GM23338 (cell line): ENCODE results near the gene UVRAG. TPM values are rescaled to one million over a fixed set of nuclear protein-coding genes. Genes with fewer than 3 reads are reported as not detected.

ENCODE experiments used
- ATAC-seq: fragments of 200-7000 bp; cut with Tn5 transposase; 3 replicates; pipeline ENCODE4 v1.9.1; 2020
- DNase-seq: peaks from one replicate; pipeline ENCODE4 v3.0.0-alpha.2; 2015; ENCODE audit warnings: low spot score
- H2AFZ ChIP-seq: fragments of 200-600 bp; sonication (generic); 2 replicates; pipeline ENCODE4 v1.8.0; 2016; ENCODE audit warnings: antibody characterized with exemption, mild to moderate bottlenecking, moderate library complexity
- H3F3A ChIP-seq: fragments of 200-600 bp; sonication (generic); replicated peaks from 2 replicates; pipeline ENCODE4 v1.8.0; 2017; ENCODE audit warnings: antibody characterized with exemption, mixed run types, low read depth
- H3K27ac ChIP-seq: fragments of 200-600 bp; sonication (generic); 2 replicates; pipeline ENCODE4 v1.6.1; 2016; ENCODE audit warnings: low read depth
- H3K27me3 ChIP-seq: fragments of 200-600 bp; sonication (generic); 2 replicates; pipeline ENCODE4 v1.8.0; 2016; ENCODE audit warnings: mild to moderate bottlenecking, mixed run types, moderate library complexity; ENCODE audit not compliant: insufficient read depth
- H3K36me3 ChIP-seq: fragments of 200-600 bp; sonication (generic); 2 replicates; pipeline ENCODE4 v1.8.0; 2016; ENCODE audit warnings: mild to moderate bottlenecking; ENCODE audit not compliant: insufficient read depth
- H3K4me1 ChIP-seq: fragments of 200-600 bp; sonication (generic); 2 replicates; pipeline ENCODE4 v1.8.0; 2016; ENCODE audit warnings: mild to moderate bottlenecking, moderate library complexity; ENCODE audit not compliant: insufficient read depth
- H3K4me2 ChIP-seq: fragments of 200-600 bp; sonication (generic); 2 replicates; pipeline ENCODE4 v1.7.1; 2017; ENCODE audit warnings: mixed run types
- H3K4me3 ChIP-seq: fragments of 200-600 bp; sonication (generic); 2 replicates; pipeline ENCODE4 v1.6.1; 2016; ENCODE audit warnings: mixed run types
- H3K79me2 ChIP-seq: fragments of 200-600 bp; sonication (generic); replicated peaks from 2 replicates; pipeline ENCODE4 v1.8.0; 2017; ENCODE audit warnings: mild to moderate bottlenecking; ENCODE audit not compliant: insufficient read depth
- H3K9me2 ChIP-seq: fragments of 200-600 bp; sonication (generic); 2 replicates; pipeline ENCODE4 v1.8.0; 2017; ENCODE audit not compliant: insufficient read depth
- H4K20me1 ChIP-seq: fragments of 200-600 bp; sonication (generic); replicated peaks from 2 replicates; pipeline ENCODE4 v1.8.0; 2017; ENCODE audit warnings: mild to moderate bottlenecking; ENCODE audit not compliant: insufficient read depth
- H3K27ac Mint-ChIP-seq: 2 replicates; pipeline ENCODE4 v1.8.0; 2020; ENCODE audit warnings: inconsistent platforms, mild to moderate bottlenecking, moderate library complexity, mixed read lengths
- H3K27me3 Mint-ChIP-seq: 3 replicates; pipeline ENCODE4 v1.8.0; 2022; ENCODE audit warnings: low read depth, mild to moderate bottlenecking, moderate library complexity, mixed read lengths, inconsistent platforms; ENCODE audit not compliant: insufficient read depth, poor library complexity
- H3K36me3 Mint-ChIP-seq: 3 replicates; pipeline ENCODE4 v1.8.0; 2021; ENCODE audit warnings: low read depth, mild to moderate bottlenecking, inconsistent platforms, moderate library complexity, mixed read lengths
- H3K4me1 Mint-ChIP-seq: 3 replicates; pipeline ENCODE4 v1.8.0; 2020; ENCODE audit warnings: mild to moderate bottlenecking, inconsistent platforms, mixed read lengths
- H3K4me3 Mint-ChIP-seq: 3 replicates; pipeline ENCODE4 v1.8.0; 2021; ENCODE audit warnings: moderate library complexity, mild to moderate bottlenecking, inconsistent platforms, mixed read lengths
- H3K9me3 Mint-ChIP-seq: 3 replicates; pipeline ENCODE4 v1.8.0; 2020; ENCODE audit warnings: moderate library complexity, mild to moderate bottlenecking, inconsistent platforms, mixed read lengths
- EZH2 ChIP-seq: fragments of 200-600 bp; sonication (generic); IDR thresholded peaks from one replicate; pipeline ENCODE4 v1.8.0; 2017; ENCODE audit warnings: antibody characterized with exemption, mild to moderate bottlenecking, low read depth; ENCODE audit not compliant: unreplicated experiment
- EZH2phosphoT487 ChIP-seq: fragments of 200-600 bp; sonication (generic); IDR thresholded peaks from one replicate; pipeline ENCODE4 v1.8.1; 2018; ENCODE audit warnings: antibody characterized with exemption; ENCODE audit not compliant: unreplicated experiment
- REST ChIP-seq: IDR thresholded peaks from one replicate; pipeline ENCODE4 v1.6.1; 2018; ENCODE audit warnings: antibody characterized with exemption; ENCODE audit not compliant: unreplicated experiment
- ZNF114 ChIP-seq: fragments of 250-450 bp; sonication (Bioruptor Pico); IDR thresholded peaks from 2 replicates; pipeline ENCODE4 v1.5.0; 2020; ENCODE audit warnings: mild to moderate bottlenecking, moderate library complexity
- ZNF331 ChIP-seq: fragments of 250-450 bp; sonication (Bioruptor Pico); IDR thresholded peaks from 2 replicates; pipeline ENCODE4 v1.5.0; 2020; ENCODE audit warnings: low read depth, mild to moderate bottlenecking, moderate library complexity
- ZNF462 ChIP-seq: fragments of 250-450 bp; sonication (Bioruptor Pico); IDR thresholded peaks from 2 replicates; pipeline ENCODE4 v1.5.0; 2020; ENCODE audit warnings: mild to moderate bottlenecking, moderate library complexity
- polyA plus RNA-seq: library from polyadenylated mRNA; unstranded; fragments of >200 nt; fragmentation: Nextera tagmentation; extraction: Ambion mirVana; gene quantifications from 2 replicates; pipeline ENCODE4 v1.2.1, GENCODE V29; 2016
- total RNA-seq: library from RNA; depleted of rRNA; stranded (reverse); fragments of >200 nt; shearing (Covaris generic); gene quantifications from 2 replicates; pipeline ENCODE4 v1.2.3, GENCODE V29; 2014
- TF ChIP-seq, protein P1 (sequence below): IDR thresholded peaks from 2 replicates; pipeline ENCODE4 v1.6.1; 2016; ENCODE audit warnings: antibody characterized with exemption

Gene UVRAG
- total and polyA plus RNA-seq, 2 experiments from 2014 or later, result 15.3 to 17.4 TPM

GRCh38 chr11:75813622-75814039 lies 1.4 kb upstream of the UVRAG start:
- Histone ChIP-seq H3K79me2 (peaks cover 30% of the 10 kb centered on the region), H2AFZ (no peak overlapping the region), H3K36me3 (no peaks in the 10 kb centered on the region), H3K9me2 (no peaks in the 10 kb centered on the region), H3K4me2 (peak overlapping the region; percentile 86), H4K20me1 (no peaks in the 10 kb centered on the region; the same call in none of the 2 replicates), H3K4me3 (peak overlapping the region; percentile 93), H3K4me1 (peaks cover 17% of the 10 kb centered on the region), H3K27me3 (peaks cover 7% of the 10 kb centered on the region; the same call in 1 of the 2 replicates), H3K27ac (no peak overlapping the region), H3F3A (no peaks in the 10 kb centered on the region)
- H3K9me3 Mint-ChIP-seq, result no peaks in the 10 kb centered on the region
- ATAC-seq (no peak), DNase-seq (no peak)
- peaks cover 16% of the 10 kb centered on the region for H3K4me1 Mint-ChIP-seq
- peaks cover 2% of the 10 kb centered on the region for H3K27me3 Mint-ChIP-seq
- H3K27ac Mint-ChIP-seq, result no peak overlapping the region
- TF ChIP-seq, protein P1, sequence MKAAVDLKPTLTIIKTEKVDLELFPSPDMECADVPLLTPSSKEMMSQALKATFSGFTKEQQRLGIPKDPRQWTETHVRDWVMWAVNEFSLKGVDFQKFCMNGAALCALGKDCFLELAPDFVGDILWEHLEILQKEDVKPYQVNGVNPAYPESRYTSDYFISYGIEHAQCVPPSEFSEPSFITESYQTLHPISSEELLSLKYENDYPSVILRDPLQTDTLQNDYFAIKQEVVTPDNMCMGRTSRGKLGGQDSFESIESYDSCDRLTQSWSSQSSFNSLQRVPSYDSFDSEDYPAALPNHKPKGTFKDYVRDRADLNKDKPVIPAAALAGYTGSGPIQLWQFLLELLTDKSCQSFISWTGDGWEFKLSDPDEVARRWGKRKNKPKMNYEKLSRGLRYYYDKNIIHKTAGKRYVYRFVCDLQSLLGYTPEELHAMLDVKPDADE, result no peak
- TF ChIP-seq REST (no peak), ZNF462 (CRISPR knock-in tag) (no peak), ZNF331 (CRISPR knock-in tag) (no peak), EZH2phosphoT487 (no peak), EZH2 (no peak), ZNF114 (CRISPR knock-in tag) (no peak)
- H3K36me3 Mint-ChIP-seq, result no peaks in the 10 kb centered on the region
- no peak overlapping the region; the same call in 1 of the 3 replicates for H3K4me3 Mint-ChIP-seq
